NK-92 treated with Interleukin-12 subunit alpha and Interleukin-12 subunit beta, amount 100 ng/mL, for 24 hours (cell line): ENCODE results near the gene AUNIP.

Source experiments
- DNase-seq: peaks from one replicate; lab custom pipeline; 2025; lab: John Stamatoyannopoulos, UW

AUNIP gene

GRCh38 chr1:25794325-25794724, 64.9 kb downstream of the AUNIP start:
- no peak for DNase-seq

GRCh38 chr1:25793585-25794170, 65.6 kb downstream of the AUNIP start:
- DNase-seq: no peak

DNA sequence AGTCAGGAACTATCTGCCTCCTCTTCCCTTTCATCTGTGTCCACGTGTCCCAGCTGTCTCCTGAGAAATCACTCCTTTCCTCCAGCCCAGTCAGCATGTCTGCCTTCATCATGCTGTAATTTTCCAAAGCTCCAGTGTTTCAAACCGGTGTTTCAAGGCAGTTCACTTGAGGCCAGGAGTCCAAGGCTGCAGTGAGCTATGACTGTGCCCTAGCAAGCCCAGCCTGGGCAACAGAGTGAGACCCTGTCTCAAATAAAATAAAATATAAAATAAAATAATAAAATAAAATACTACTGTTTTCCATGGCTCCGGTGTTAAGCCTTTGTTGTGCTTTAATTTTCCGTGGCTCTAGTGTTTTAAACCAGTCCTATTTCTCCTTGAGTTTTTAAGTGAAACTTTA, 67.1 kb downstream of the AUNIP start:
- DNase-seq: no peak

- no peak for DNase-seq
Measured at GRCh38 chr1:25790472-25790871, 68.8 kb downstream of the AUNIP start.

- DNase-seq: no peak
Measured at GRCh38 chr1:25787760-25788166, 71.5 kb downstream of the AUNIP start.

DNA sequence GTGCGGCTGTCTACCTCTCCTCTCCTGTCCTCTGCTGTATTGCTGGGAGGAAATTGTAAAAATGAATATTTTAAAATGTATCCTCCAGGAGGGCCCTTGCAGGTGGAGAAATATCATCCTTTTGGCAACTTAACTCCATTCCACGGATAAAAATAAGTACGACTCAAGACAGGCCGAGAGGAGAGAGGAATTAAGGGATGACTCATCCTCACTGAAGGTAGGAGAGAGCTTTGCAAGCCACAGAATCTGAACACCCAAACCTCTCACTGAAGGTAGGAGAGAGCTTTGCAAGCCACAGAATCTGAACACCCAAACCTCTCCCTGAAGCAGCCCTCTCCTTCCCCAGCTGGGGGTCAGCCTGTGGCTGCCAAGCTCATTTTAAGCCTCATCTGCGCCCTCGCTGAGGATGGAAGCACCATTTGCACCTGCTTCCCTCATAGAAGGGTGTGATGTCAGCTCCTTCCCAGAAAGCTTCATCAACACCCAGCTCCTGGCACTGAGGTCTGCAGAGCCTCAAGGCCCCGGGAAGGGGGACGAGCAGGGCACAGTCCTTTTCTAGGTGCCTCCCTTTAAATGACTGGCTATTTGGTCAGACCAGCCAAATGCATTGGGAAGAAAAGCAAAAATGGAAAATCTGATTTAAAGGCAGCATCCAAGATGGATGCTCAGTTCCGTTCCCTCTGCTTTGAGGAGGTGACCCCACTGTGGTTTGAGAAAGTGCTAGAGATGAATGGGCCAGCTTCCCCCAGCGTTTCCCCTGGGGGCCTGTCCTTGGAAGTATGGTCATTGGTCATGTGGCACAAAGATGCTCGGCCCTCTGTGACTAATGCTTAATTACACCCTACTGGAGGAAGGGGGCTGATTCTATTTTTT, 72.1 kb downstream of the AUNIP start:
- DNase-seq: no peak

DNA sequence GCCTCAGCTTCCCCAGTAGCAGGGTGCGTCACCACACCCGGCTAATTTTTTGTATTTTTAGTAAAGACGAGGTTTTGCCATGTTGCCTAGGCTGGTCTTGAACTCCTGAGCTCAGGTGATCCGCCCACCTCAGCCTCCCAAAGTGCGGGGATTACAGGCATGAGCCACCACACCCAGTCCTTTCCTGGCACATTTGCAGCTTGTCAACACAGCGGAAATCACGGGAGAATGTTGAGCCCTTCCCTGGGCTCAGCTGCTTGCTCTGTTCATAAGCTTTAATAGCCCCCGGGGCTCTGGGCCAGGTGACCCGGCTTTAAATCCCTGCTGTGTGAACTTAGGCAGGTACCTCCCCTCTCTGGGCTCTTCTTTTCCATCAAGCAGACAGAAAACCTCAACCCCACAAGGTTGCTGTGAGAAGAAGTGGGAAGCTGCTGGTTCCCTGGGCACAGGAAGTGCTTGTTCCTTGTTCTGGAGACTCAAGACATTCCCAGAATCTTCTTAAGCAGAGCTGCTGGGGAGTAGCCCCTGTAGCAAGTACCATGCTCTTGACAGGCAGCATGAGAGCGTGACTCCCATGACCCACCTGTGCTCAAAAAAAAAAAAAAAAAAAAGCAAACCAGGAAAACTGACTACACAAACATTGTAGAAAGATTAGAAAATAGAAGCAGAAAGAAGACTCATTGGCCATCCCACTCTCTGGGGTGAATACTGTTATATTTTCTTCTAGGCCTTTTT, 73.8 kb downstream of the AUNIP start:
- no peak for DNase-seq

DNA sequence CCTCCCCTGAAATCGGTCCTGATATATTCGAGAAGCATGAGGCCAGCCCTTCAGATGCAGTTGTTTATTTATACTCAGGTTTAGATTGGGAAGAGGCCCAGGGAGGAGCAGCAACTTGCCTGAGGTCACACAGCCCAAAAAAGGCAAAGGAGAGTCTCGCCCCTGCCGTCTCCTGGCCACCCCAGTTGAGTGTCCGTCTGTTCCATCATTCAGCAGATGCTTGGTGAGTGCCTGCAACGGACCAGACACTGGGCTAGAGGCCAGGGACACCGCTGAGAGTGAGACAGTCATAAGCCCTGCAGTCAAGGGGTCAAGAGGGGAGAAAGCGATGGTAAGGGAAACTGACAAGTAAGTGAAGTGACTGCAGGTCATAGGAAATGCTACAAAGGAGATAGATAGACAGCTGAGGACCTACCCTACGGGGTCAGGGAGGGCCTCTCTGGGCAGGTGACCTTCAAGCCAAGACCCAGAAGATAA, 74.6 kb downstream of the AUNIP start:
- no peak for DNase-seq
